Measurements from ENCODE around the gene PRKAB1. TPM values are rescaled to one million over a fixed set of nuclear protein-coding genes. Genes with fewer than 3 reads are reported as not detected.

PRKAB1 gene
- total RNA-seq, 1 donor from 2014 or later: 22.7 TPM

GRCh38 chr12:119715268-119715620 lies 47.3 kb downstream of the PRKAB1 start:
- H3K9me3 ChIP-seq (ENCODE audit: insufficient read depth, low read depth, low read length): no peaks in the 10 kb centered on the region
- Mint-ChIP-seq H3K4me1 (ENCODE audit: low read depth, unreplicated experiment) (peaks cover 23% of the 10 kb centered on the region), H3K36me3 (ENCODE audit: low read depth, unreplicated experiment) (peaks cover 2% of the 10 kb centered on the region), H3K27me3 (ENCODE audit: low read depth, unreplicated experiment) (no peaks in the 10 kb centered on the region), H3K9me3 (ENCODE audit: unreplicated experiment) (peaks cover 3% of the 10 kb centered on the region), H3K4me3 (ENCODE audit: unreplicated experiment) (no peak overlapping the region), H3K27ac (ENCODE audit: unreplicated experiment) (peak overlapping the region; percentile 13)
- H3K79me2 ChIP-seq (ENCODE audit: insufficient read depth, low read length): no peaks in the 10 kb centered on the region
- H4K20me1 ChIP-seq (ENCODE audit: insufficient read depth, low read length): no peaks in the 10 kb centered on the region
- FAIRE-seq (no peak), DNase-seq (ENCODE audit: low read depth) (peak; percentile 47)
- TF ChIP-seq CTCF (IDR thresholded peaks at IDR 0.05; ENCODE audit: insufficient read depth, low read depth, low read length) (no peak), EZH2 (IDR thresholded peaks at IDR 0.05; ENCODE audit: insufficient read depth, low read length) (no peak)
- H3K9ac ChIP-seq (ENCODE audit: low read length): no peak overlapping the region
- H3K27ac ChIP-seq (ENCODE audit: low read depth, low read length): no peak overlapping the region
- H2AFZ ChIP-seq (ENCODE audit: low read depth, low read length): no peak overlapping the region
- no peaks in the 10 kb centered on the region for H3K27me3 ChIP-seq (ENCODE audit: insufficient read depth, low read length)
- peaks cover 11% of the 10 kb centered on the region for H3K4me1 ChIP-seq (ENCODE audit: insufficient read depth, low read length)
- H3K36me3 ChIP-seq (ENCODE audit: insufficient read depth, low read length): peaks cover 14% of the 10 kb centered on the region
- no peak overlapping the region for H3K4me2 ChIP-seq (ENCODE audit: low read length)
- H3K4me3 ChIP-seq (ENCODE audit: insufficient read depth, low read depth, low read length): no peak overlapping the region

GRCh38 chr12:119718141-119718540 lies 50.2 kb downstream of the PRKAB1 start:
- H3K79me2 ChIP-seq (ENCODE audit: insufficient read depth, low read length): no peaks in the 10 kb centered on the region
- H3K27ac Mint-ChIP-seq (ENCODE audit: unreplicated experiment): no peak overlapping the region
- H3K27ac ChIP-seq (ENCODE audit: low read depth, low read length): no peak overlapping the region
- no peak overlapping the region for H3K9ac ChIP-seq (ENCODE audit: low read length)
- no peak overlapping the region for H3K4me3 ChIP-seq (ENCODE audit: insufficient read depth, low read depth, low read length)
- FAIRE-seq (no peak), DNase-seq (ENCODE audit: low read depth) (no peak)
- H3K36me3 ChIP-seq (ENCODE audit: insufficient read depth, low read length): peaks cover 14% of the 10 kb centered on the region
- H3K9me3 Mint-ChIP-seq (ENCODE audit: unreplicated experiment): peaks cover 3% of the 10 kb centered on the region
- peaks cover under 1% of the 10 kb centered on the region for H3K36me3 Mint-ChIP-seq (ENCODE audit: low read depth, unreplicated experiment)
- H4K20me1 ChIP-seq (ENCODE audit: insufficient read depth, low read length): no peaks in the 10 kb centered on the region
- TF ChIP-seq EZH2 (IDR thresholded peaks at IDR 0.05; ENCODE audit: insufficient read depth, low read length): no peak
- peaks cover 11% of the 10 kb centered on the region for H3K4me1 ChIP-seq (ENCODE audit: insufficient read depth, low read length)
- H3K4me2 ChIP-seq (ENCODE audit: low read length): no peak overlapping the region
- H3K9me3 ChIP-seq (ENCODE audit: insufficient read depth, low read depth, low read length): no peaks in the 10 kb centered on the region
- H2AFZ ChIP-seq (ENCODE audit: low read depth, low read length): no peak overlapping the region
- H3K4me1 Mint-ChIP-seq (ENCODE audit: low read depth, unreplicated experiment): peaks cover 23% of the 10 kb centered on the region
- no peaks in the 10 kb centered on the region for H3K27me3 ChIP-seq (ENCODE audit: insufficient read depth, low read length)
- H3K4me3 Mint-ChIP-seq (ENCODE audit: unreplicated experiment): no peak overlapping the region
- H3K27me3 Mint-ChIP-seq (ENCODE audit: low read depth, unreplicated experiment): no peaks in the 10 kb centered on the region

GRCh38 chr12:119720349-119720748 lies 52.4 kb downstream of the PRKAB1 start:
- H3K4me3 Mint-ChIP-seq (ENCODE audit: unreplicated experiment): no peak overlapping the region
- no peak for FAIRE-seq
- no peak overlapping the region for H3K27ac Mint-ChIP-seq (ENCODE audit: unreplicated experiment)
- H2AFZ ChIP-seq (ENCODE audit: low read depth, low read length): no peak overlapping the region
- peaks cover 11% of the 10 kb centered on the region for H3K4me1 ChIP-seq (ENCODE audit: insufficient read depth, low read length)
- H3K27me3 Mint-ChIP-seq (ENCODE audit: low read depth, unreplicated experiment): no peaks in the 10 kb centered on the region
- no peak overlapping the region for H3K4me3 ChIP-seq (ENCODE audit: insufficient read depth, low read depth, low read length)
- H3K27me3 ChIP-seq (ENCODE audit: insufficient read depth, low read length): no peaks in the 10 kb centered on the region
- no peak overlapping the region for H3K27ac ChIP-seq (ENCODE audit: low read depth, low read length)
- H3K4me1 Mint-ChIP-seq (ENCODE audit: low read depth, unreplicated experiment): peaks cover 22% of the 10 kb centered on the region
- no peaks in the 10 kb centered on the region for H3K36me3 Mint-ChIP-seq (ENCODE audit: low read depth, unreplicated experiment)
- peaks cover 5% of the 10 kb centered on the region for H3K36me3 ChIP-seq (ENCODE audit: insufficient read depth, low read length)
- no peaks in the 10 kb centered on the region for H4K20me1 ChIP-seq (ENCODE audit: insufficient read depth, low read length)
- H3K9me3 ChIP-seq (ENCODE audit: insufficient read depth, low read depth, low read length): no peaks in the 10 kb centered on the region
- no peak for TF ChIP-seq CTCF (IDR thresholded peaks at IDR 0.05; ENCODE audit: insufficient read depth, low read depth, low read length)
- TF ChIP-seq EZH2 (IDR thresholded peaks at IDR 0.05; ENCODE audit: insufficient read depth, low read length): no peak
- H3K9me3 Mint-ChIP-seq (ENCODE audit: unreplicated experiment): no peaks in the 10 kb centered on the region
- DNase-seq (ENCODE audit: low read depth): no peak
- H3K9ac ChIP-seq (ENCODE audit: low read length): no peak overlapping the region
- H3K79me2 ChIP-seq (ENCODE audit: insufficient read depth, low read length): no peaks in the 10 kb centered on the region
- H3K4me2 ChIP-seq (ENCODE audit: low read length): no peak overlapping the region
